GM12872 (cell line): ENCODE data around the gene NKAIN4.

Source experiments
- CTCF ChIP-seq: IDR thresholded peaks from 3 replicates; pipeline ENCODE4 v1.5.1; 2011; ENCODE audit warnings: low read depth, mild to moderate bottlenecking, low read length, moderate library complexity; ENCODE audit not compliant: insufficient read depth

The NKAIN4 gene

GRCh38 chr20:63220696-63221399 lies 33.4 kb downstream of the NKAIN4 start:
- no peak for TF ChIP-seq CTCF

GRCh38 chr20:63219866-63220521 lies 34.3 kb downstream of the NKAIN4 start:
- no peak for TF ChIP-seq CTCF

- no peak for TF ChIP-seq CTCF
Observed at GRCh38 chr20:63219447-63219821, 34.8 kb downstream of the NKAIN4 start.

- TF ChIP-seq CTCF = 0 out of 3 replicates have a peak, but pooled peaks have one; percentile 23
Observed at GRCh38 chr20:63218701-63219446, 35.4 kb downstream of the NKAIN4 start.

GRCh38 chr20:63217706-63218105 lies 36.6 kb downstream of the NKAIN4 start:
- TF ChIP-seq CTCF = no peak

- no peak for TF ChIP-seq CTCF
Observed at GRCh38 chr20:63216849-63217471, 37.3 kb downstream of the NKAIN4 start.

- TF ChIP-seq CTCF = no peak
Observed at GRCh38 chr20:63216041-63216848, 38.0 kb downstream of the NKAIN4 start, which contains the start of gene YTHDF1. YTHDF1 (minus strand) TSS chr20:63216131; CDS start chr20:63215892, 239 bp downstream.
